Right renal cortex interstitium (tissue), 3 donors: ENCODE measurements around the gene EIF4G3. TPM values are rescaled to one million over a fixed set of nuclear protein-coding genes. Genes with fewer than 3 reads are reported as not detected.

Experiments
- DNase-seq, 3 donors: peaks; one replicate each; pipeline ENCODE4 v3.0.0-alpha.2; 2013; ENCODE audit warnings: low read depth in 3 of 3, low spot score in 2 of 3
- polyA plus RNA-seq, 3 donors: library from polyadenylated mRNA; unstranded; fragments of 120-200 nt; gene quantifications; one replicate each; pipeline ENCODE4 v1.2.1, GENCODE V29; 2013; ENCODE audit not compliant: insufficient read length in 3 of 3

The EIF4G3 gene
- polyA plus RNA-seq, 3 donors = 65.2 to 70.7 (median 69.7) TPM

DNA sequence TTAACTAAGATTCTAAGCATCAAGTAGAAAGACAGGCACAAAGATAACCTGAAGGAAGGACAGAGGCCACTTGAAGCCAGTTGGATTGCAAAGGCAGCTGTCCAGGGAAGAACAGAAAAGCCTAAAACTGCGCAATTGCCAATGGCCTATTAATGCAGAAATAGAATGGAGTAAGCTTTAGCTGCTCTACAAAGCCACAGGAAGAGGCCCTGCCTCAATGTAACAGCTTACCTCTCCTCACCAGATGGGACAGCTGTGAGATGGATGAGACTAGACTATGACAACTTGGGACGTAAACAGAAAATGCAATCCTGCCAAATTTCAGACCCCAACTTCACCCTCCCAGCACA, 176.5 kb downstream of the EIF4G3 start:
- no peak for DNase-seq

DNA sequence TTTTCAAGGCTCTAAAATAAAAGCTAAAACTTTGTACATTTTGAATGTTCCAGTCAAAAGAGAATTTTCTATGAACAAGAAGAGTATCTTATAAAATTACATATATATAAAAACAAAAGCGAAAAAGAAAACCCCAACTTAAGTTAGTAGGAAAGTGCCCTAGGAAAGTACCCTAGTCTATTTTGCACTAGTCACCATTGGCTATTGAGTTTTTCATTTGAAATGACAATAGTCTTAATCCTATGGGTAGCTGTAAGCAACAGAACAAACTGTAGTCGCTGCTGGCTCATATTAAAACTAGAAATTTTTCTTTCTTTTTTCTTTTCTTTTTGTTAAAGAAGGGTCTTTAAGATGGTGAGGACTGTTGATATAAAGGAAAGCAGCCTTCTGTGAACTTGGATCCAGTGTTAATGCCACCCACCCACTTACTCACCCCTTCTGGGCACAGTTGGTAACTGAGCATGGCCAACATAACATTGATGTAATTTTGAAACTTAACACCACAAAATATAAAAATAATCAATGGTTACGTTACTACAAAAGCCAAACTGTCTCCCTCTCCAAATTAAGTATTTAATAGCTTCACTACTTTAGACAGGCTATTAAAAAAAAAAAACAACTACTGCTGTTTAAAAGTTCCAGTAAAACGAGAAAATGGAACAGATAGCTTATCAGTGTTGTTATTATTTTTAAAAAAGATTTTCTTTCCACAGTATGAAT, 177.0 kb downstream of the EIF4G3 start:
- DNase-seq = no peak

DNA sequence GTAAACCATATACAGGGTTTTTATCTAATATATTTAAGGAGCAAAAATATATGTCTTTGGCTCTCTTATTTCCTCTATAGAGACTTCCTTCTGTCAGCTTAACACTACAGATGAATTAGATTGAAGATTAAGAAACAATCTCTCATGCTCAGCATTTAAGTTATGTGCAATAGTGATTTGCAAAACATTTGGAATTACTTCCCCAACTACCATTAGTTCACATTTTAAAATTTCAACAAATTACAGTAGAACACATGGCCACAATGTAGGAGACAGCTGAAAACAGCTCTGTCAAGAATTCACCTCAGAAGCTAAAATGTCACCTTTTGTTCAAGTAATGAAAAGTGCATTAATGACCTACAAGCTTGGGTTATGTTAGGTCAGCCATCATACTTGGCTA, 177.9 kb downstream of the EIF4G3 start:
- DNase-seq = no peak

DNA sequence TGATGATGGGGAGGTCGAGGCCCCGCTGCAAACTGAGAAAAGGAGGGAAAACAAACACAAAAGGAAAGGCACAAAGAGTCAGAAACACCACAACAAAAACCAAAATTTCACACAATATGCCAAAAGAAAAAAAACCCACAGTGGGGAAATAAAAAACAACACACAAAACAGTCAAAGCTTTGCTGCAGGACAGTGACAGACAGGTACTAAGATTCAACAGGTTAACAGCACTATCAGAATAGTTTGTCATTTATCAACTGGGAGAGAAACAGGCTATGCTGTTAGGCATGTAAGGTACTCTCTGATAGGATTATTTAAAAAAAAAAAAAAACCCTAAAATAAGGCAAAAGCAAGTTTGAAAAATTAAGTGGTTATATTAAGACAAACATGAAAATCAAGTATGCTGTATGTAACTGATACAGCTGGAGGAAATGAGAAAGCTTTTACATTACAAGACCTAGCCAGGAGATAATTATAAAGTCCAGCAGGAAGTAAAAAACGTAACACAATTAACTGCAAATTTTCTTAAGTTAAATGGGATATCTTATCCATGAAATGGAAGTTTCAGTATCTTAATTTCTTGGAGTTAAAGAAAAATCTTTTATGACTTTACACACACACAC, 179.0 kb downstream of the EIF4G3 start:
- no peak for DNase-seq

DNA sequence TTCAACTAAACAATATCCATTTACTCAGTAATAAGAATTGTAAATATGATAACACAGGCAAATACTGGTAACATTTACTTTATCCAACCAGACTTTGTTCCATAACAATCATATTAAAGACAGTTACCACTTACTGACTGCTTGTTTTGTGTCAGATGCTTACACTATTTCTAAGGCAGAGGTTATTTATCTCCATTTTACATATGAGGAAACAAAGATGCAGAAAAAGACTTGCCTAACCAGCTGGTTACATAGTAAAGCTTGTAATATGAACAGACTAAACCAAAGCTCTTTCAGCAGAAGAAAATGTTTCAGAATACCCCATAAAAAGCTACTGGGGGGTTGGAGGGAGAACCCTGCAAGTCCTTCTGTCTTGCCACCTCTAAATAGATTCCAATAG, 180.1 kb downstream of the EIF4G3 start:
- no peak for DNase-seq

DNA sequence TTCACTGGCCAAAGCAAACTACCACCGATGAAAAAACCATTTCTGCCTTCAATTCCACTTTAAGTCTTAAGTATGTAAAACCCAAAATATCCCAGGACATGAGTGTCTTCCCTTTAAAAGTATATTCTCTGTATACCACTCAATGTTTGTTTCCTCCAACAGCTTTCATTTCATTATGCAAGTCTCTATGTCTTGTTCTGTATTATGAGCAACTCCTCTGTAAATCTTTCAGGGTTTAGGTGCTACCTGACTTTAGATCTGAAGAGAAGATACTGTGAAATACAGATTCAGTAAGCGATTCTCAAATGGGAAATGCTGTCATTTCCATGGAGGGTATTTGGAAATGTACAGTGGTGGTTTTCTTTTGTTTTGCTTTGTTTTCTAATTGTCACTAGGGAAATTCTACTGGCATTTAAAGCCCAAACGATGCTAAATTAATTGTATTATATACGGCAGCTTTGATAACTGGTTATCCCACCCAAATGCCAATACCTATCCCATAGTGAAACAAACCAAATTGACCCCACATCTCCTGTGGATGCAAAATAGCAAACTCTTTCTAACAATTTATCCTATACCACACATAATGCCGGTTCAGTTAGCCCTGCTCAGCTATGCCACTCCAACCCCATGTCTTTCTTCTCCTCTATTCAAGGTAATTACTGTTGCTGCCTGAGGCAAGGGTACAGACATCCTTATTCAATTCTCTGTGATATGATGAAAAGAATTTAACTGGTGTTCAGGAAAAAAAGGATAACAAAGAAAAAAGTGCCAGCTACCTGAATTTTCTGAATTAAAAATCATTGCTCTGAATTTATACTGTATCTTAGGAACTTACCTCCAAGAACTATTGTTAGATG, 182.8 kb downstream of the EIF4G3 start:
- no peak for DNase-seq

DNA sequence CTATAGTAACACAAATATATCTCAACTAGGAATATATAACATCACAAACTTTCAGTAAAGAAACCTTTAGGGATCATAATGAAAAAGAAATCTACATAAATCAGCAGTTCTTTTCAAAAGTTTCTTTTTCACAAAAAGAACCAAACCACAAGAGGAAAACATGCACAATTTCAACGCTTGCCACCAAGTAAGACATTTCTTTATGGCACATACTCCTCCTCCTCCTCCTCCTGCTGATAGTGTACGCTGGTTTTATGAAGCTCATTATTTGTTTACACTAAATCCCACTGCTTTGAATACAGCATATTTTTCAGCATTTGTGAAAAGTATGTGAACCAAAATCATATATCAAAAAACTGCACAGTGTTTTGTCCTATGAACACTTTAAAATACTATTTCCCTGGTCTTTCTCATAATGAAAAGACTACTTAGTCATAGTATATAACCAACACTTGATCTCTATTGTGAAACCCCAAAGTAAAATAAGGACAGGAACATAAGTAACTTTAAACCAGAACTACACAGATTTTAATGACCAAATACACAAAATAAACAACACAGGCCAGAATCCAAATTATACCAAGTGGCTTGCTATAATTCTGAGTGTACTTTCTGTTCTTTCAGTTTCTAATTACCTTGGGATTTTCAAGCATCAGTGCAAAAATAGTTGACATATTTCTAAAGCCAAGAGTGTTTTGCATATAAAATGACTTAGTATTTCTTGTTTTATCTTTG, 184.2 kb downstream of the EIF4G3 start:
- DNase-seq = no peak

DNA sequence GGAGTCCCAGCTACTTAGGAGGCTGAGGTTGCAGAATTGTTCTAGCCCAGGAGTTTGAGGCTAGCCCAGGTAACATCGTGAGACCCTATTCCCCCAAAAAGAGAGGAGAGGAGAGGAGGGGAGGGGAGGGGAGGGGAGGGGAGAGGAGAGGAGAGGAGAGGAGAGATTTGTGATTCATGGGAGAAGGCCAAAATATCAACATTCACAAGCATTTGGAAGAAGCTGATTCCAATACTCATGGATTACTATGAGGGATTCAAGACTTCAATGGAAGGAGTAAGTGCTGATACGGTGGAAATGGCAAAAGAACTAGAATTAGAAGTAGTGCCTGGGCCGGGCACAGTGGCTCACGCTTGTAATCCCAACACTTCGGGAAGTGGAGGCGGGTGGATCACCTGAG, 187.8 kb downstream of the EIF4G3 start:
- DNase-seq = no peak

DNA sequence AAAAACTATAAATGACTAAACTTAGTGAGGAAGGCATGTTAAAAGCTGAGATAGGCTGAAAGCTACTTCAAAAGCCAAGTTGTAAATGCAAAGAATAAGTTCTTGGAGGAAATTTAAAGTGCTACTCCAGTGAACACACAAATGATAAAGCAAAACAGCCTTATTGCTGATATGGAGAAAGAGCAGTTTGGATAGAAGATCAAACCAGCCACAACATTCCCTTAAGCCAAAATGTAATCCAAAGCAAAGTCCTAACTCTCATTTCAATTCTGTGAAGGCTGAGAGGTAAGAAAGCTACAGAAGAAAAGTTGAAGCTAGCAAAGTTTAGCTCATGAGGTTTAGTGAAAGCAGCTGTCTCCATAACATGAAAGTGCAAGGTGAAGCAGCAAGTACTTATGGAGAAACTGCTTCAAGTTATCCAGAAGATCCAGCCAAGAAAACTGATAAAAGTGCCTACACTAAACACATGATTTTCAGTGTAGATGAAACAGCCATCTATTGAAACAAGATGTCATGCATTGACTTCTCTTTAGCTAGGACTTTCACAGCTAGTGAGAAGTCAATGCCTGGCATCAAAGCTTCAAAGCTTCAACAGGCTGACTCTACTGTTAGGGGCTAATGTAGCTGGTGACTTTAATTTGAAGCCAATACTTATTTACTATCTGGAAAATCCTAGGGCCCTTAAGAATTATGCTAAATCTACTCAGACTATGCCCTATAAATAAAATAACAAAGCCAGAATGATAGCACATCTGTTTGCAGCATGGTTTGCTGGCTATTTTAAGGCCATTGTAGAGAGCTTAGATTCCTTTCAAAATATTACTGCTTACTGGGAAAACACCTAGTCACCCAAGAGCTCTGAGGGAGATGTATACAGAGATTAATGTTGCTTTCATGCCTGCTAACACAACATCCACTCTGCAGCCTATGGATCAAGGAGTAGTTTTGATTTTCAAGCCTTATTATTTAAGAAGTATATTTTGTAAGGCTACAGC, 188.6 kb downstream of the EIF4G3 start:
- no peak for DNase-seq

DNA sequence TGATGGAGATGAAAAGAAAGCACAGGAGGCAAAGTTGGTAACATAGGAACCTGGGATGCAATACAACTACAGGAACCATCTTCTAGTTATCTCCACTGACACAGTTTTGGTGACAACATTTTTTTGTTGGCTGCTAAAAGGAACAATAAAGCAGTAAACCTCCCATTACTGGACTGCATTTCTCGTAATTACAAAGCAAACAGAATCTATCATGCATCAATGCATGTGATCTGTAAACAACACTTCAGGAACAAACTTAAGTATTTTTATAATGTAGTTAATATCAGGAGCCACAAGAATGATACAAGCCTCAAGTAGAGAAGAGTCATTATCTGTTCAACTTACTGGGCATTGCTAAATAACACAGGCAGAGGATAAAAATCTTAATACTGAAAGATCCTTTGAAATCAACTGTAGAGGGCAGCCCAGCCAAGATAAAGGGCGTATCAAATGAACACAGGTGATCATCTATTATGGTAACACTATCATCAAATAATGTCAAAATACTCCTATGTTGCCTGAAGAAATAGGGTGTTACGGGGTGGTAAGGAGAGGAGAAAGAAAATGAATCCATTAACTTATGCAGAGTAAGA, 193.3 kb downstream of the EIF4G3 start:
- no peak for DNase-seq

DNA sequence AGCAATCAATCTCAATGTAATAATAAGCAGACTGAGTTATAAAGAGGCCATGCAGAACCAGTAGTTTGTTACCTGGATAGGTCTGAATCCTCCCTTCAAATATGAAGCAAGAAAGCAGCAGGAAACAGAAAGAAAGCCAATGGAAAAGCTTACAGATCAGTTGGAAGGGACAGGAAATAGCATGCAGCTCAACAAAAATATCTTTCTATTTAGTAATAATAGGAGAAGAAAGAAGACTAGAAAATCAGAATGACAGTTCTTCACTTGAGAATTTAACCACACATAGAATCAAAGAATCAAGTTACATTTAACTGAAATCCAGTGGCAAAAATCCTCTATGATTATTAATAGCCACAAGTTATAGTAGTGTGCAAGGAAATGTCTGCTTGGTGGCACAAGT, 194.4 kb downstream of the EIF4G3 start:
- no peak for DNase-seq

DNA sequence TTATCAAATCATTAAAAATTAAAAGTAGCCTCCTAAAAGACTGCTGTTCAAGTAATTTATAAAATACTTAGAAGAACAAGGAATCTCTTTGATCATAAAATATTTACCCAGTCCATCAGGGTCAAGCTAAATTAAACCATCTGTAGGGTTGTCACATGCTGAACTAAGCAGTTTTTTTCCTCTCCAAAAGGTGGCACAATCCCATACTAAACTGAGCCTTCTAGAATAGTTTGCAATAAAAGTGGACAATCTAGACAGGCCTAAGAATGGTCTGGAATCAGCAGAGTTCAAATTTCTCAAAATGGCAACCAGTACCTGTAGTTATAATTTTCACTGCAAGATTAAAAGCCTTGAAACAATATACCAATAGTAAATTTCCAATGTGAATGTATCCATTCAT, 194.8 kb downstream of the EIF4G3 start:
- DNase-seq = no peak

DNA sequence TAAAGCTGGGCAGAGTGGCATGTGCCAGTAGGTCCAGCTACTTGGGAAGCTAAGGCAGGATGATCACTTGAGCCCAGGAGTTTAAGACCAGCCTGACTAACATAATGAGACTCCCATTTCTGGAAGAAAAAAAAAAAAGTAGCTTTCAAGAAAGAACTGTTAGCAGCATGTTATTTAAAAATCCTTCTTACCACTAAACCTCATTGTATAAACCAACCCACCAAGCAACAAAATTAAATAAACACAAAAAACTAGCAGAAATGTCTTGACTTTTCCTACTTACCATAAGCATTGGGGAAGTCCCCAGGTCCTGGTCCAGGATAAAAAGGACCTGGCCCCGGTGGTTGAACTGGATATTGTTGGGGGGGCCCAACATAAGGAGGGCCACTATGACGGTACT, 196.6 kb downstream of the EIF4G3 start:
- DNase-seq = no peak

DNA sequence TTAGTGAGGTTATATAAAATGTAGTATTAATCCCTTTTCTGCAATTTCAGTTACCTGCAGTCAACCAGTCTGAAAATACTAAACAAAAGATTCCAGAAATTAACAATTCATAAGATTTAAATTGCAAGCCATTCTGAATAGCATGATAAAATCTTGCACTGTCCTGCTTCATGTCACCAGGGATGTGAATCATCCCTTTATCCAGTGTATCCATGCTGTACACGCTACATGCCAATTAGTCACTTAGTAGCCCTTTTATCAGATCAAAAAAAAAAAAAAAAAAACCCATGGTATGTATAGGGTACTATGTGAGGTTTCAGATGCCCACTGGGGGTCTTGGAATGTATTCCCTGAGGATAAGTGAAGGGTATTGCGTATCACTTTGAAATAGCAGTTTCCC, 198.3 kb downstream of the EIF4G3 start:
- DNase-seq = no peak

DNA sequence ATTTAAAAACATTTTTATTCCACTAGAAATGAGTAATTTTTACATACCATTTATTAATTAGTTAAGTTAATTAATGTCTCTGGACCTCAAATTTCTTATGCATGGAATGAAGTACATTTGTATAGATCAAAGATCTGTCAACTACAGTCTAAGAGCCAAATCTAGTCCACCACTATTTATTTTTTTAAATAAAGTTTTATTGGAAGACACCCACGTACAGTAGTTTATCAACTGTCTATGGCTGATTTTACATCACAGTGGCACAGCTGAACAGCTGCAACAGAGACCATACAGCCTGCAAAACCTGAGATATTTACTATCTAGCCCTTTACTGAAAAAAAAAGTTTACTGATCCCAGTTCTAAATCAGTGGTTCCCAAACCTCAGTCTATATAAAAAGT, 201.0 kb downstream of the EIF4G3 start:
- DNase-seq = no peak

DNA sequence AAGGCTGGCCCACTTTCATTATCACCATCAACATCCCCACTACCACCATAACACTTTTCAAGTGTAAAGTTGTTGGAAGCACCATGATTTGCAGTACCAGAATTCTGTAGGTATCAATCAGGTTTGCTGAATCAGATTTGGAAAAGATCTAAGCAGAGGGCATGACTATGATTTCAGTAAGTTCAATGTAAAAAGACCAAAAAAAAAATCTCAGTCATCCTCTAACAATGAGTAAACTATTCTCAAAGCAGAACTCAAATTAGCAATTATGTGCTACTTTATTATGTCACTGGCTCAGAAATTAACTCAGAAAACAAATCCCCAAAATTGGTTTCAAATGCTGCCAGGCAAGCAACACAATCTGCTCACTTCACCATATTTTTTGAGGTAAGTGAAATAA, 201.7 kb downstream of the EIF4G3 start:
- no peak for DNase-seq

DNA sequence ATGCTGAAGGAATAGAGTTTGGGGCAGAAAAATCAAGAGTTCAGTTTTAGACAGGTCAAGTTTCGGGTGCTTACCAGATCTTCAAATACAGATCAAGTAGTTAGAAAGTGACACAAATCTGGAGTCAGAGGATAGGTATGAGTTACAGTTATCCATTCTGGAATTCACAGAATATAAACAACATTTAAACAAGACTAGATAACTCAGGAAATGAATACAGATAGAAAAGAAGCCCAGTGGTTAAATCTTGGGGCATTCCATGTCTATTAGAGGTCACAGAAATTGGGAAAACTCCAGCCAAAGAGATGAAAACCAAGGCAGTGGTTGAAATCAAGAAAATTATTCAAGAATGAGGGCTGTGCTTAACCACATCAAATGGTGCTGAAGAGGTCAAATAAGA, 202.6 kb downstream of the EIF4G3 start:
- no peak for DNase-seq

DNA sequence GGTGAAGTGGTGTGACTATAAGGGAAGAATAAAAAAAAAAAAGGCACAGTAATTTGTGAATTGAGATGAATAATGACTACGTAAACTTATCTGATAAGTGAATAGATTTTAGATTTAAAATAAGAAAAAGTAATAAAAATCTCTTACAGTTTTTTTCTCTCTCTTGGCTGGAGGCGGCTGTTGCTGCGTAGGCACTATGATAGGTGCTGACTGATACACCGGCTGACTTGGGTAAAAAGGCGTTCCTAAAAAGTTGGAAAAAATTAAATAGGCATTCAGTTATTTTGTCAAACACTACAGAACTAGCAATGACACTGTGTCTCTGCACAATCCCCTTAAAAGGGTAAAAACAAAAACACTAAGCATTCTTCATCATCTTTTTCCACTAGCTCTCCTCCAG, 203.8 kb downstream of the EIF4G3 start:
- no peak for DNase-seq
